IMR-90 (cell line): Measurements from ENCODE around the gene ADAMTS12. TPM values are rescaled to one million over a fixed set of nuclear protein-coding genes. Genes with fewer than 3 reads are reported as not detected.

Experiments used
- ATAC-seq: fragments of 200-7000 bp; cut with Tn5 transposase; 2 replicates; pipeline ENCODE4 v1.9.1; 2020; ENCODE audit warnings: low read depth, mild to moderate bottlenecking, moderate library complexity
- BruUV-seq: library from RNA; stranded (reverse); fragments of 400-500 nt; replicated peaks from 2 replicates; lab custom pipeline; 2021; lab: Mats Ljungman, UMichigan
- CTCF ChIA-PET: fragments of 300-600 bp; formaldehyde crosslinking; extraction: SDS; loops from one replicate; lab custom pipeline; 2021; ENCODE audit warnings: antibody characterized with exemption; lab: Yijun Ruan, JAX
- POLR2A ChIA-PET: fragments of 300-600 bp; sonication (Branson Sonifier 250); formaldehyde crosslinking; loops from one replicate; lab custom pipeline; 2022; ENCODE audit warnings: antibody characterized with exemption; ENCODE audit not compliant: unreplicated experiment; lab: Charles Lee
- DNase-seq: peaks from one replicate; pipeline ENCODE4 v3.0.0; 2013
- H2AFZ ChIP-seq: replicated peaks from 2 replicates; pipeline ENCODE3; 2013; ENCODE audit warnings: low read length, mild to moderate bottlenecking; ENCODE audit not compliant: poor library complexity
- H2AK5ac ChIP-seq: 2 replicates; pipeline ENCODE4 v1.6.1; 2013; ENCODE audit warnings: low read depth, low read length, inconsistent platforms
- H2AK9ac ChIP-seq: replicated peaks from 2 replicates; pipeline ENCODE3; 2013; ENCODE audit warnings: mild to moderate bottlenecking, low read depth, low read length, moderate library complexity; ENCODE audit not compliant: poor library complexity
- H2BK120ac ChIP-seq: 2 replicates; pipeline ENCODE4 v1.6.1; 2013; ENCODE audit warnings: low read depth, low read length, inconsistent platforms
- H2BK15ac ChIP-seq: 3 replicates; pipeline ENCODE4 v1.6.1; 2013; ENCODE audit warnings: low read depth, low read length, inconsistent platforms
- H2BK20ac ChIP-seq: 2 replicates; pipeline ENCODE4 v1.6.1; 2013; ENCODE audit warnings: low read depth, mild to moderate bottlenecking, inconsistent platforms, low read length, moderate library complexity
- H2BK5ac ChIP-seq: 2 replicates; pipeline ENCODE4 v1.6.1; 2013; ENCODE audit warnings: mild to moderate bottlenecking, low read depth, low read length, inconsistent platforms; ENCODE audit not compliant: poor library complexity, severe bottlenecking
- H3K14ac ChIP-seq: replicated peaks from 2 replicates; pipeline ENCODE4 v1.6.1; 2013; ENCODE audit warnings: low read depth, low read length, inconsistent platforms
- H3K18ac ChIP-seq: 2 replicates; pipeline ENCODE4 v1.6.1; 2013; ENCODE audit warnings: low read depth, low read length, control low read depth
- H3K23ac ChIP-seq: 2 replicates; pipeline ENCODE4 v1.6.1; 2013; ENCODE audit warnings: low read depth, low read length, inconsistent platforms
- H3K27ac ChIP-seq: 2 replicates; pipeline ENCODE4 v1.5.1; 2013; ENCODE audit warnings: mild to moderate bottlenecking, control low read depth, low read length; ENCODE audit not compliant: insufficient read depth
- H3K27me3 ChIP-seq: 2 replicates; pipeline ENCODE4 v1.6.1; 2013; ENCODE audit warnings: low read length; ENCODE audit not compliant: control insufficient read depth, insufficient read depth
- H3K36me3 ChIP-seq: 2 replicates; pipeline ENCODE4 v1.6.1; 2013; ENCODE audit warnings: low read length, mixed read lengths; ENCODE audit not compliant: control insufficient read depth, insufficient read depth
- H3K4ac ChIP-seq: 2 replicates; pipeline ENCODE4 v1.6.1; 2013; ENCODE audit warnings: low read depth, low read length, inconsistent platforms
- H3K4me1 ChIP-seq: 2 replicates; pipeline ENCODE4 v1.6.1; 2013; ENCODE audit warnings: low read length, mixed read lengths; ENCODE audit not compliant: control insufficient read depth, insufficient read depth
- H3K4me2 ChIP-seq: 2 replicates; pipeline ENCODE4 v1.6.1; 2013; ENCODE audit warnings: low read depth, mild to moderate bottlenecking, control low read depth, low read length, moderate library complexity
- H3K4me3 ChIP-seq: 2 replicates; pipeline ENCODE4 v1.5.1; 2013; ENCODE audit warnings: low read depth, mild to moderate bottlenecking, control low read depth, low read length, moderate library complexity; ENCODE audit not compliant: insufficient read depth
- H3K56ac ChIP-seq: 2 replicates; pipeline ENCODE4 v1.6.1; 2013; ENCODE audit warnings: low read length, inconsistent platforms; ENCODE audit not compliant: insufficient read depth; ENCODE audit errors: extremely low read depth
- H3K79me1 ChIP-seq, 2 experiments: 2 replicates each; pipeline ENCODE4 v1.6.1; 2013; ENCODE audit warnings: low read length in 2 of 2, inconsistent platforms in 1 of 2, low read depth in 1 of 2
- H3K9ac ChIP-seq: 2 replicates; pipeline ENCODE4 v1.6.1; 2013; ENCODE audit warnings: low read depth, low read length, control low read depth
- H3K9me1 ChIP-seq: 2 replicates; pipeline ENCODE4 v1.6.1; 2013; ENCODE audit warnings: low read length, inconsistent platforms; ENCODE audit not compliant: insufficient read depth
- H3K9me3 ChIP-seq: 2 replicates; pipeline ENCODE4 v1.6.1; 2013; ENCODE audit warnings: low read length; ENCODE audit not compliant: control insufficient read depth, insufficient read depth
- H4K20me1 ChIP-seq: 2 replicates; pipeline ENCODE4 v1.6.1; 2013; ENCODE audit warnings: low read length, inconsistent platforms; ENCODE audit not compliant: insufficient read depth
- H4K5ac ChIP-seq: 2 replicates; pipeline ENCODE4 v1.6.1; 2013; ENCODE audit warnings: mild to moderate bottlenecking, low read depth, low read length, control low read depth
- H4K8ac ChIP-seq, 2 experiments: 2 replicates each; pipeline ENCODE4 v1.6.1; 2013; ENCODE audit warnings: low read depth in 2 of 2, low read length in 2 of 2, control low read depth in 1 of 2, inconsistent platforms in 1 of 2
- H4K91ac ChIP-seq: 2 replicates; pipeline ENCODE4 v1.6.1; 2013; ENCODE audit warnings: low read depth, low read length, inconsistent platforms; ENCODE audit not compliant: insufficient read depth
- BHLHE40 ChIP-seq: fragments of 150-350 bp; IDR thresholded peaks from 2 replicates; pipeline ENCODE4 v1.6.1; 2016; ENCODE audit warnings: mild to moderate bottlenecking, low read depth, low read length
- CEBPB ChIP-seq: IDR thresholded peaks from 2 replicates; pipeline ENCODE4 v1.6.1; 2012; ENCODE audit warnings: low read depth, low read length, improper control_type of control experiment
- CHD1 ChIP-seq: IDR thresholded peaks from 2 replicates; pipeline ENCODE4 v1.6.1; 2012; ENCODE audit warnings: low read depth, low read length, improper control_type of control experiment
- ELK1 ChIP-seq: fragments of 150-350 bp; IDR thresholded peaks from 2 replicates; pipeline ENCODE4 v1.6.1; 2016; ENCODE audit warnings: low read depth, mild to moderate bottlenecking, low read length, moderate library complexity, borderline replicate concordance
- FOS ChIP-seq: fragments of 150-350 bp; IDR thresholded peaks from 2 replicates; pipeline ENCODE4 v1.6.1; 2016; ENCODE audit warnings: low read depth, low read length
- MAFK ChIP-seq: IDR thresholded peaks from 2 replicates; pipeline ENCODE4 v1.6.1; 2012; ENCODE audit warnings: low read depth, low read length, improper control_type of control experiment
- MXI1 ChIP-seq: IDR thresholded peaks from 2 replicates; pipeline ENCODE4 v1.6.1; 2012; ENCODE audit warnings: low read depth, mild to moderate bottlenecking, low read length, moderate library complexity, borderline replicate concordance
- NFE2L2 ChIP-seq: fragments of 150-350 bp; IDR thresholded peaks from 2 replicates; pipeline ENCODE4 v1.6.1; 2016; ENCODE audit warnings: low read depth, mild to moderate bottlenecking, low read length
- POLR2A ChIP-seq: IDR thresholded peaks from 2 replicates; pipeline ENCODE4 v1.6.1; 2012; ENCODE audit warnings: mild to moderate bottlenecking, low read depth, low read length
- RAD21 ChIP-seq: IDR thresholded peaks from 2 replicates; pipeline ENCODE4 v1.6.1; 2012; ENCODE audit warnings: low read length, improper control_type of control experiment
- RCOR1 ChIP-seq: IDR thresholded peaks from 2 replicates; pipeline ENCODE4 v1.6.1; 2012; ENCODE audit warnings: mild to moderate bottlenecking, low read length, improper control_type of control experiment; ENCODE audit not compliant: insufficient replicate concordance
- RFX5 ChIP-seq: IDR thresholded peaks from 2 replicates; pipeline ENCODE4 v1.8.0; 2012; ENCODE audit warnings: low read depth, mild to moderate bottlenecking, low read length, moderate library complexity
- SMC3 ChIP-seq: fragments of 150-350 bp; IDR thresholded peaks from 2 replicates; pipeline ENCODE4 v1.6.1; 2016; ENCODE audit warnings: low read depth, mild to moderate bottlenecking, antibody characterized with exemption, low read length, moderate library complexity
- WGBS, 2 experiments: methylation state at CpG; one replicate each; pipeline versions ENCODE4 v1.1.5 to v1.1.7; 2013; ENCODE audit warnings: missing lambda C conversion rate in 2 of 2; ENCODE audit not compliant: insufficient read length in 1 of 2; ENCODE audit errors: extremely low coverage in 2 of 2; 5-methylcytosine and 5-hydroxymethylcytosine counted together
- dilution Hi-C: fragments of 300-500 bp; cut with HindIII; formaldehyde crosslinking; loops from one replicate; pipeline ENCODE4 v1.14.3; 2018; ENCODE audit warnings: low sequenced_read_pairs; ENCODE audit not compliant: unreplicated experiment
- in situ Hi-C: fragments of 300-500 bp; cut with MboI; formaldehyde crosslinking; loops from 3 replicates; pipeline ENCODE4 v1.14.3; 2019; ENCODE audit warnings: low sequenced_read_pairs, inconsistent platforms, mixed read lengths
- intact Hi-C: fragments of 100-400 bp; cut with micrococcal nuclease; formaldehyde crosslinking; loops from 2 replicates; pipeline ENCODE4 v1.10.0; 2022
- polyA plus RNA-seq, 3 experiments: library from polyadenylated mRNA; depleted of rRNA; stranded (reverse); fragments of >200 nt; gene quantifications; 2 replicates each; pipeline ENCODE4 v1.2.3, GENCODE V29; 2012; ENCODE audit warnings: low replicate concordance in 1 of 3
- total RNA-seq: library from RNA; depleted of rRNA; stranded (reverse); fragments of >200 nt; gene quantifications from 2 replicates; pipeline ENCODE4 v1.2.3, GENCODE V29; 2012
- TF ChIP-seq, protein P1 (sequence below): fragments of 150-350 bp; IDR thresholded peaks from 2 replicates; pipeline ENCODE4 v1.6.1; 2017; ENCODE audit warnings: mild to moderate bottlenecking, antibody characterized with exemption, low read length, low read depth

Gene ADAMTS12
- total and polyA plus RNA-seq, 2 of the 4 experiments (the other 2 are of a cell fraction), result 27.3 to 51.3 TPM

DNA sequence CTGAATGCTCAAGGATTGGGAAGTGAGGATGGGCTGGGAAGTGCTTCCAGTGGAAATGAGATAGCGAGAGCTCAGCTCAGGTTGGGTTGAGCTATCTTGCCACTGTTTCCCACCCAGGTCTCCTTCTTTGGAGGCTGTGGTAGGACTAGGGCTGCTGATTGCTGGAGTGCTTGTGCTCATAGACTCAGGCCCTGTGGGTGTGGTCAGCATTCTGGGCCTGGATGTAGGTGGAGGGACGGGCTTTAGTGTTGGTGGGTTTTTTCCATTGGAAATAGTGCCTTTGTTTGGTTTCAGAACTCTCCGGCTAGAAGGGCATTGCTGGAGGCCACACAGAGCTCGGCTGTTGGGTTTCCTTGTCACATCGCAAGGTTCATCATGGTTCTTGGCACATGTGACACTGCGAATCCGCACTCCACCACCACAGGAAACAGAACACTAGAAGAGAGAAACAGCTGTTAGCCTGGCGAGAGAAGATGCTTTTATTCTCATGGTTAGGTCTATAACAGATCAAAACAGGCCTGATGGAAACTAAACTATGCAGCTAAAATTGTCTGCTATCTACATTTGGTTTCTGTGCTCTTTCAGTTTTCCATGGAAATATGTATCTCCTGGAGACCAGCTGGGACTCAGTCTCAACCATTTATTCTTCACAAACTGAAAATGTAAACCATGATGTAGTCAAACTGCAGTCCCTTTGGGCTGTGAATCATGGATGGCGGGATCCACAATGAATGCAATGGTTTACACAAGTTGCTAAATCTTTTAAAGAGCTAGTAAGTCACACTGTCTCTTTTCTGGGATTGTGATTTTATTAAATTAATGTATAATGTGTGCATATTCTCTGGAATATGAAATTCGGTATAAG lies 314.8 kb downstream of the ADAMTS12 start:
- Histone ChIP-seq H3K4me3 (no peak overlapping the region), H2BK5ac (no peak overlapping the region), H3K9ac (no peak overlapping the region), H3K4me2 (no peak overlapping the region), H4K5ac (no peak overlapping the region), H4K20me1 (no peaks in the 10 kb centered on the region), H3K14ac (no peak overlapping the region), H4K91ac (no peak overlapping the region), H3K4me1 (no peaks in the 10 kb centered on the region; the same call in 1 of the 2 replicates), H3K36me3 (peaks cover 6% of the 10 kb centered on the region; the same call in 1 of the 2 replicates), H2BK15ac (no peak overlapping the region), H3K79me1 (no peaks in the 10 kb centered on the region), H3K23ac (no peak overlapping the region), H2BK120ac (no peak overlapping the region), H2BK20ac (no peak overlapping the region), H2AK5ac (no peak overlapping the region), H3K9me1 (peaks cover 6% of the 10 kb centered on the region; the same call in 1 of the 2 replicates), H2AK9ac (no peak overlapping the region), H3K27ac (no peak overlapping the region), H4K8ac (no peak overlapping the region), H3K18ac (no peak overlapping the region), H3K4ac (no peak overlapping the region), H3K56ac (no peak overlapping the region), H2AFZ (no peak overlapping the region), H3K27me3 (no peaks in the 10 kb centered on the region), H3K9me3 (no peaks in the 10 kb centered on the region)
- in situ Hi-C loops (no loop called here), dilution Hi-C loops (no loop called here), intact Hi-C loops (no loop called here)
- ATAC-seq, result peak; percentile 88
- WGBS, 2 experiments, result 86% methylated on average over 3 of the region's 10 CpGs; no CpG with 5 or more reads in 1 of the 2 experiments
- POLR2A ChIA-PET, result interaction anchor here (0.6 kb wide), 1 partner anchor 125 kb away, joined by 3 read pairs; no protein-coding TSS in a partner anchor
- DNase-seq, result peak; percentile 64
- no TSS peak for BruUV-seq
- CTCF ChIA-PET, result interaction anchor here (0.6 kb wide), 1 partner anchor 322 kb away, joined by 3 read pairs; no protein-coding TSS in a partner anchor
- no peak for TF ChIP-seq RCOR1
- TF ChIP-seq, protein P1, sequence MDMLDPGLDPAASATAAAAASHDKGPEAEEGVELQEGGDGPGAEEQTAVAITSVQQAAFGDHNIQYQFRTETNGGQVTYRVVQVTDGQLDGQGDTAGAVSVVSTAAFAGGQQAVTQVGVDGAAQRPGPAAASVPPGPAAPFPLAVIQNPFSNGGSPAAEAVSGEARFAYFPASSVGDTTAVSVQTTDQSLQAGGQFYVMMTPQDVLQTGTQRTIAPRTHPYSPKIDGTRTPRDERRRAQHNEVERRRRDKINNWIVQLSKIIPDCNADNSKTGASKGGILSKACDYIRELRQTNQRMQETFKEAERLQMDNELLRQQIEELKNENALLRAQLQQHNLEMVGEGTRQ, result no peak
- no peak for TF ChIP-seq RAD21
- TF ChIP-seq POLR2A, result no peak
- no peak for TF ChIP-seq SMC3
- TF ChIP-seq MXI1, result no peak
- TF ChIP-seq NFE2L2, result no peak
- no peak for TF ChIP-seq RFX5
- no peak for TF ChIP-seq MAFK
- TF ChIP-seq FOS, result no peak
- no peak for TF ChIP-seq CHD1
- TF ChIP-seq CEBPB, result no peak
- TF ChIP-seq ELK1, result no peak
- no peak for TF ChIP-seq BHLHE40
